NB4 (cell line): ENCODE measurements around the gene GABBR1.

Experiments used
- DNase-seq: peaks from one replicate; pipeline ENCODE4 v3.0.0; 2010; ENCODE audit warnings: low read depth
- H3K4me3 ChIP-seq: one replicate; pipeline ENCODE4 v1.5.1; 2011; ENCODE audit warnings: mild to moderate bottlenecking, low read depth, low read length, moderate library complexity
- MAX ChIP-seq: IDR thresholded peaks from 2 replicates; pipeline ENCODE4 v1.6.1; 2011; ENCODE audit warnings: low read depth, low read length
- MYC ChIP-seq: IDR thresholded peaks from 2 replicates; pipeline ENCODE4 v1.6.1; 2011; ENCODE audit warnings: low read depth, low read length
- POLR2A ChIP-seq: IDR thresholded peaks from 2 replicates; pipeline ENCODE4 v1.6.1; 2011; ENCODE audit warnings: mild to moderate bottlenecking; ENCODE audit not compliant: insufficient read length; ENCODE audit errors: extremely low read depth
- TF ChIP-seq, protein P1 (sequence below): IDR thresholded peaks from one replicate; pipeline ENCODE4 v1.5.1; 2012; ENCODE audit warnings: low read depth, low read length

GABBR1 gene

GRCh38 chr6:29632789-29633533 lies at the start of gene GABBR1:
GABBR1 (minus strand) TSS chr6:29633183; CDS start chr6:29632385, 798 bp downstream.
- no peak within 1 kb of the TSS for H3K4me3 ChIP-seq
- TF ChIP-seq MYC = no peak
- no peak for TF ChIP-seq POLR2A
- no peak for TF ChIP-seq MAX
- TF ChIP-seq, protein P1, sequence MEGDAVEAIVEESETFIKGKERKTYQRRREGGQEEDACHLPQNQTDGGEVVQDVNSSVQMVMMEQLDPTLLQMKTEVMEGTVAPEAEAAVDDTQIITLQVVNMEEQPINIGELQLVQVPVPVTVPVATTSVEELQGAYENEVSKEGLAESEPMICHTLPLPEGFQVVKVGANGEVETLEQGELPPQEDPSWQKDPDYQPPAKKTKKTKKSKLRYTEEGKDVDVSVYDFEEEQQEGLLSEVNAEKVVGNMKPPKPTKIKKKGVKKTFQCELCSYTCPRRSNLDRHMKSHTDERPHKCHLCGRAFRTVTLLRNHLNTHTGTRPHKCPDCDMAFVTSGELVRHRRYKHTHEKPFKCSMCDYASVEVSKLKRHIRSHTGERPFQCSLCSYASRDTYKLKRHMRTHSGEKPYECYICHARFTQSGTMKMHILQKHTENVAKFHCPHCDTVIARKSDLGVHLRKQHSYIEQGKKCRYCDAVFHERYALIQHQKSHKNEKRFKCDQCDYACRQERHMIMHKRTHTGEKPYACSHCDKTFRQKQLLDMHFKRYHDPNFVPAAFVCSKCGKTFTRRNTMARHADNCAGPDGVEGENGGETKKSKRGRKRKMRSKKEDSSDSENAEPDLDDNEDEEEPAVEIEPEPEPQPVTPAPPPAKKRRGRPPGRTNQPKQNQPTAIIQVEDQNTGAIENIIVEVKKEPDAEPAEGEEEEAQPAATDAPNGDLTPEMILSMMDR = no peak
- peak; percentile 30 for DNase-seq

GRCh38 chr6:29681811-29682210 lies 48.8 kb upstream of the GABBR1 start:
- no peak for DNase-seq
- no peak overlapping the region for H3K4me3 ChIP-seq
- TF ChIP-seq, protein P1 = no peak
- TF ChIP-seq POLR2A (no peak), MYC (no peak), MAX (no peak)

GRCh38 chr6:29680904-29681303 lies 47.9 kb upstream of the GABBR1 start, which contains the start of gene ZFP57:
ZFP57 (minus strand) TSS chr6:29681152; CDS start chr6:29677003, 4,149 bp downstream.
- TF ChIP-seq MYC (no peak), MAX (no peak), POLR2A (no peak)
- TF ChIP-seq, protein P1 = no peak
- H3K4me3 ChIP-seq = no peak within 1 kb of the TSS
- no peak for DNase-seq

DNA sequence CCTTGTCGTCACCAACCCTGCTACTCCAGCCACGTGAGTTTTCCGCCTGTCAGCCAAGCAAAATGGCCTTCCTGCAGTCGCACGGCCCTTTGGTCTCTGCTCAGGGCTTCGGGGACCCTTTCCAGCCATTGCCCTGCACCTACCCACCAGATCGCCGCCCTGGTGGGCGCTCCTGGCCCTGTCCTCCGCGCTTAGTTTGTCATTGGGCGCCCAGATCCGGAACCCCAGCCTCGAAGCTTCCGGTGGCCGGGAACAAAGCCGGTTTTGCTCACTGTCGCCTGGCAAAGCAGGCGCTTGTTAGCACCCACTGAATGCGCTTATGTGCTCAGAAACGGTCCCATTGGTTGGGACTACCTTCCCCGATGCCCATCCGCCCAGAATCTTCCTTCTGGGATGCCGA lies 47.4 kb upstream of the GABBR1 start:
- H3K4me3 ChIP-seq = no peak overlapping the region
- no peak for TF ChIP-seq MAX
- no peak for TF ChIP-seq MYC
- TF ChIP-seq POLR2A = no peak
- TF ChIP-seq, protein P1 = no peak
- no peak for DNase-seq

DNA sequence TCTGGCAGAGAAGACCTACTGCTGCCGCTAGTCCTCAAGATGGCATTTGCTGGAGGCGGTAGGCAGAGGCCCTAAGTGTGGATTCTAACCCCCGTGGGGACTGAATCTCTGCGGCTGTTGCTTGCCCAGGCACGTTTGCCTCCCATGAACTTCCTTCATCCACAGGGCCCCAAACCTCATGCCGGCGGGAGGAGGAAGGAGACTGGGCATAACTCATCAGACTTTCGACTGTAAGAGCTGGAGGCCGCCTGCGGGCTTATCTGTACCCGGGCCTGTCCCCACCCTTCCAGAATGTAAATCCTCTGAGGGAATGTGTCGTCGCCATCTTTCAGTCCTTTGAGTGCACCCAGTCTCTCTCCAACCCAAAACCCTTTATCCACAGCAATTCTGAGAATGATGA lies 47.0 kb upstream of the GABBR1 start:
- no peak overlapping the region for H3K4me3 ChIP-seq
- TF ChIP-seq MAX (no peak), POLR2A (no peak), MYC (no peak)
- TF ChIP-seq, protein P1 = no peak
- DNase-seq = peak; percentile 36

GRCh38 chr6:29678114-29678513 lies 45.1 kb upstream of the GABBR1 start:
- H3K4me3 ChIP-seq = no peak overlapping the region
- DNase-seq = no peak
- TF ChIP-seq POLR2A (no peak), MYC (no peak), MAX (no peak)
- TF ChIP-seq, protein P1 = no peak
